Heart left ventricle (tissue), 16 donors: ENCODE measurements around the gene STXBP6. TPM values are rescaled to one million over a fixed set of nuclear protein-coding genes. Genes with fewer than 3 reads are reported as not detected.

Experiments
- ATAC-seq, 4 donors: fragments of 200-7000 bp; cut with Tn5 transposase; one replicate each; pipeline ENCODE4 v1.9.1; 2020 to 2022; ENCODE audit warnings: moderate library complexity in 4 of 4, mild to moderate bottlenecking in 3 of 4, moderate number of reproducible peaks in 1 of 4
- DNase-seq, 5 donors: peaks; one replicate each; pipeline ENCODE4 v3.0.0-alpha.2; 2020
- H3K27ac ChIP-seq, 12 donors: fragments of 200-600 bp; sonication (generic) in 4 of 12; one replicate each; pipeline versions ENCODE4 v1.5.0 to v1.8.0; 2016 to 2022; ENCODE audit warnings: mild to moderate bottlenecking in 2 of 12
- H3K27me3 ChIP-seq, 9 donors: fragments of 200-600 bp; sonication (generic) in 2 of 9; one replicate each; pipeline versions ENCODE4 v1.5.1 to v1.8.0; 2016 to 2022; ENCODE audit warnings: mild to moderate bottlenecking in 3 of 9
- H3K36me3 ChIP-seq, 9 donors: fragments of 200-600 bp; sonication (generic) in 2 of 9; one replicate each; pipeline versions ENCODE4 v1.5.0 to v1.8.0; 2018 to 2022; ENCODE audit warnings: mild to moderate bottlenecking in 2 of 9
- H3K4me1 ChIP-seq, 12 donors: fragments of 200-600 bp; sonication (generic) in 4 of 12; one replicate each; pipeline versions ENCODE4 v1.5.0 to v1.8.0; 2016 to 2022; ENCODE audit warnings: mild to moderate bottlenecking in 3 of 12
- H3K4me3 ChIP-seq, 12 donors: fragments of 200-600 bp; sonication (generic) in 4 of 12; one replicate each; pipeline versions ENCODE4 v1.5.0 to v1.8.0; 2017 to 2022; ENCODE audit warnings: mild to moderate bottlenecking in 9 of 12, moderate library complexity in 4 of 12
- H3K9me3 ChIP-seq, 12 donors: fragments of 200-600 bp; sonication (generic) in 4 of 12; one replicate each; pipeline versions ENCODE4 v1.5.0 to v1.8.0; 2016 to 2022; ENCODE audit warnings: mild to moderate bottlenecking in 1 of 12
- CTCF ChIP-seq, 12 donors: fragments of 200-600 bp; sonication (generic) in 4 of 12; IDR thresholded peaks; one replicate each; pipeline versions ENCODE4 v1.5.0 to v1.8.0; 2018 to 2022; ENCODE audit warnings: antibody characterized with exemption in 12 of 12, mild to moderate bottlenecking in 5 of 12
- POLR2A ChIP-seq, 2 donors: fragments of 450-650 bp; IDR thresholded peaks; one replicate each; pipeline ENCODE4 v1.6.1; 2017; ENCODE audit warnings: antibody characterized with exemption in 2 of 2, mild to moderate bottlenecking in 2 of 2, moderate library complexity in 2 of 2
- WGBS, 4 donors: extraction: QIAGEN DNeasy Blood & Tissue Kit in 2 of 4; methylation state at CpG; one replicate each; pipeline versions ENCODE4 v1.1.5 to v1.1.7; 2013 to 2018; 5-methylcytosine and 5-hydroxymethylcytosine counted together
- intact Hi-C, 10 donors: fragments of 100-400 bp; cut with DNase I; formaldehyde crosslinking; loops; one replicate each; pipeline versions ENCODE4 v1.11.1 to v1.14.2; 2022
- polyA plus RNA-seq, 2 donors: library from polyadenylated mRNA; stranded (reverse); fragments of 200-250 nt; gene quantifications; one replicate each; pipeline ENCODE4 v1.2.3, GENCODE V29; 2013
- total RNA-seq, 9 donors: library from RNA; depleted of rRNA in 2 of 9; stranded (reverse); fragments of >200 nt in 2 of 9; fragmentation: NEBNext Ultra II Directional in 3 of 9; extraction: Animal tissue kit (Norgen Biotek cat#: 25700) in 3 of 9; gene quantifications; one replicate each; pipeline versions ENCODE4 v1.1.0 to v1.2.4, GENCODE V29; 2016 to 2023
- donor health status: ischemic (EF 13 %, LVEDD 7.1; RV severe dilation, severe dysfunction).
- donor health status: healthy with polysubstance abuse.
- donor health status: DM: no; HTN: yes; CAD: no.
- donor health status: DM: no; HTN: no; CAD: no.
- donor health status: ischemic (EF 25% LVEDD 6.9; RV normal size, moderate dysfunction).
- donor health status: ischemic (EF 25% LVEDD 5.7; RV mildly dilated, moderate dysfunction).
- donor health status: healthy.
- donor health status: DM: yes; HTN: yes; CAD: no.
- donor health status: ischemic (EF 35%, LVEDD 5.7; RV mildly dilated, moderate dysfunction).
- donor health status: nonischemic (EF 11% LVEDD 7.7; RV severe dilation, severe dysfunction).
- donor health status: DM: yes; HTN: yes; CAD: no.
- donor health status: PGD.
- donor health status: ischemic (EF 29% LVEDD 5.4; RV normal size, mild dysfunction).
- donor health status: nonischemic (EF 23%, LVEDD 6.1; RV moderate dilation, normal function).

The STXBP6 gene
- total and polyA plus RNA-seq, 11 donors: 12.5 to 57.3 (median 23.7) TPM

GRCh38 chr14:25086821-25087396 lies 37.0 kb upstream of the STXBP6 start:
- intact Hi-C loops: no loop called here
- DNase-seq (no peak), ATAC-seq (no peak)
- no peaks in the 10 kb centered on the region for H3K36me3 ChIP-seq
- WGBS, 4 donors: 66 to 85% (median 84%) methylated on average over 2 of the region's 2 CpGs
- no peaks in the 10 kb centered on the region for H3K9me3 ChIP-seq
- H3K27ac ChIP-seq: no peak overlapping the region
- no peak overlapping the region for H3K4me3 ChIP-seq
- peaks cover 0 to 5% (median 0%) of the 10 kb centered on the region in 12 donors for H3K4me1 ChIP-seq
- no peak for TF ChIP-seq CTCF (IDR thresholded peaks at IDR 0.05)
- no peak for TF ChIP-seq POLR2A (IDR thresholded peaks at IDR 0.05)
- H3K27me3 ChIP-seq: no peaks in the 10 kb centered on the region

- Histone ChIP-seq H3K27me3 (no peaks in the 10 kb centered on the region), H3K27ac (no peak overlapping the region), H3K9me3 (no peaks in the 10 kb centered on the region), H3K36me3 (no peaks in the 10 kb centered on the region), H3K4me1 (peaks cover 0 to 5% (median 0%) of the 10 kb centered on the region in 12 donors), H3K4me3 (no peak overlapping the region)
- TF ChIP-seq CTCF (IDR thresholded peaks at IDR 0.05): no peak
- no peak for TF ChIP-seq POLR2A (IDR thresholded peaks at IDR 0.05)
- 54 to 66% (median 57%) methylated on average over 6 of the region's 6 CpGs for WGBS, 4 donors
- intact Hi-C loops: no loop called here
- ATAC-seq (no peak), DNase-seq (no peak)
These were observed 36.1 kb upstream of the STXBP6 start for GRCh38 chr14:25086081-25086480.

- DNase-seq (no peak), ATAC-seq (no peak)
- WGBS, 4 donors: 86 to 92% (median 88%) methylated on average over 2 of the region's 2 CpGs
- Histone ChIP-seq H3K4me3 (no peak overlapping the region), H3K27ac (no peak overlapping the region), H3K9me3 (peaks cover 0 to 4% (median 0%) of the 10 kb centered on the region in 12 donors), H3K4me1 (no peaks in the 10 kb centered on the region), H3K36me3 (no peaks in the 10 kb centered on the region), H3K27me3 (no peaks in the 10 kb centered on the region)
- intact Hi-C loops: no loop called here
- TF ChIP-seq CTCF (IDR thresholded peaks at IDR 0.05): no peak
- no peak for TF ChIP-seq POLR2A (IDR thresholded peaks at IDR 0.05)
These were observed 30.7 kb upstream of the STXBP6 start for GRCh38 chr14:25080682-25081081.

- WGBS, 4 donors: 94 to 100% (median 96%) methylated on average over 1 of the region's 1 CpG
- intact Hi-C loops: no loop called here
- no peak for DNase-seq
These were observed 29.4 kb upstream of the STXBP6 start for GRCh38 chr14:25079311-25079710.

More at GRCh38 chr14:25079311-25079710, 29.4 kb upstream of the STXBP6 start:
- Histone ChIP-seq H3K36me3 (no peaks in the 10 kb centered on the region), H3K4me3 (no peak overlapping the region), H3K4me1 (no peaks in the 10 kb centered on the region), H3K27me3 (no peaks in the 10 kb centered on the region), H3K9me3 (peaks cover 0 to 4% (median 0%) of the 10 kb centered on the region in 12 donors), H3K27ac (no peak overlapping the region)
- no peak for ATAC-seq
- TF ChIP-seq POLR2A (IDR thresholded peaks at IDR 0.05) (no peak), CTCF (IDR thresholded peaks at IDR 0.05) (no peak)
